Panc1 (cell line): Measurements from ENCODE around the gene XRCC4. TPM values are rescaled to one million over a fixed set of nuclear protein-coding genes. Genes with fewer than 3 reads are reported as not detected.

Experiments used
- ATAC-seq: fragments of 200-7000 bp; cut with Tn5 transposase; 2 replicates; pipeline ENCODE4 v1.9.1; 2020; ENCODE audit warnings: mild to moderate bottlenecking, moderate library complexity
- BruUV-seq: library from RNA; stranded (reverse); fragments of 400-500 nt; replicated peaks from 2 replicates; lab custom pipeline; 2021; lab: Mats Ljungman, UMichigan
- CTCF ChIA-PET: fragments of 300-600 bp; sonication (Branson Sonifier 250); formaldehyde crosslinking; loops from one replicate; lab custom pipeline; 2022; ENCODE audit warnings: antibody characterized with exemption; lab: Charles Lee
- POLR2A ChIA-PET: fragments of 300-600 bp; sonication (Branson Sonifier 250); formaldehyde crosslinking; loops from one replicate; lab custom pipeline; 2022; ENCODE audit warnings: antibody characterized with exemption; lab: Charles Lee
- DNase-seq: peaks from one replicate; pipeline ENCODE4 v3.0.0-alpha.2; 2010; ENCODE audit warnings: low read depth, low spot score
- H3K27ac ChIP-seq: 2 replicates; pipeline ENCODE4 v1.5.1; 2011; ENCODE audit warnings: mild to moderate bottlenecking, low read length, inconsistent platforms
- H3K27me3 ChIP-seq: fragments of 200-500 bp; sonication (Bioruptor generic); 2 replicates; pipeline ENCODE4 v1.6.0; 2014; ENCODE audit warnings: low read length, inconsistent platforms; ENCODE audit not compliant: control insufficient read depth, insufficient read depth
- H3K36me3 ChIP-seq: fragments of 200-500 bp; sonication (Bioruptor generic); 2 replicates; pipeline ENCODE4 v1.5.1; 2014; ENCODE audit warnings: inconsistent platforms, mild to moderate bottlenecking, low read length, moderate library complexity; ENCODE audit not compliant: control insufficient read depth, insufficient read depth
- H3K4me1 ChIP-seq: 2 replicates; pipeline ENCODE4 v1.5.1; 2011; ENCODE audit warnings: inconsistent platforms, mild to moderate bottlenecking, low read length, moderate library complexity; ENCODE audit not compliant: control insufficient read depth, insufficient read depth
- H3K4me3 ChIP-seq, 2 experiments: 2 replicates each; pipeline ENCODE4 v1.5.1; 2011 to 2012; ENCODE audit warnings: low read depth in 2 of 2, low read length in 2 of 2, mild to moderate bottlenecking in 2 of 2, inconsistent platforms in 1 of 2, moderate library complexity in 1 of 2
- H3K9me3 ChIP-seq: fragments of 200-500 bp; sonication (Bioruptor generic); 2 replicates; pipeline ENCODE4 v1.5.1; 2014; ENCODE audit warnings: low read depth, mild to moderate bottlenecking, inconsistent platforms, low read length, moderate library complexity; ENCODE audit not compliant: control insufficient read depth, insufficient read depth
- POLR2AphosphoS5 ChIP-seq: IDR thresholded peaks from 2 replicates; pipeline ENCODE4 v1.6.1; 2012; ENCODE audit warnings: mild to moderate bottlenecking, low read depth, low read length, moderate library complexity
- SIN3A ChIP-seq: IDR thresholded peaks from 2 replicates; pipeline ENCODE4 v1.6.1; 2012; ENCODE audit warnings: low read depth, mild to moderate bottlenecking, low read length, moderate library complexity, borderline replicate concordance; ENCODE audit not compliant: insufficient read depth
- TCF7L2 ChIP-seq: IDR thresholded peaks from 2 replicates; pipeline ENCODE4 v1.6.1; 2011; ENCODE audit warnings: mild to moderate bottlenecking, low read depth, low read length, inconsistent platforms
- in situ Hi-C: cut with HindIII; loops from 2 replicates; pipeline ENCODE4 v1.10.0; 2016; ENCODE audit warnings: low sequenced_read_pairs, low pct_unique_long_range_greater_than_20kb
- intact Hi-C: fragments of 100-400 bp; cut with micrococcal nuclease; formaldehyde crosslinking; loops from one replicate; pipeline ENCODE4 v1.10.0; 2022; ENCODE audit not compliant: unreplicated experiment
- total RNA-seq: library from RNA; stranded (reverse); gene quantifications from one replicate; pipeline ENCODE4 v1.2.1, GENCODE V29; 2021; ENCODE audit not compliant: unreplicated experiment
- TF ChIP-seq, protein P1 (sequence below): fragments of 450-650 bp; IDR thresholded peaks from 2 replicates; pipeline ENCODE4 v1.5.1; 2017; ENCODE audit warnings: mild to moderate bottlenecking
- TF ChIP-seq, protein P2 (sequence below), 2 experiments: IDR thresholded peaks; 2 replicates each; pipeline ENCODE4 v1.6.1; 2011 to 2012; ENCODE audit warnings: low read depth in 2 of 2, control low read depth in 1 of 2, low read length in 1 of 2, mild to moderate bottlenecking in 1 of 2, moderate library complexity in 1 of 2; ENCODE audit not compliant: insufficient read depth in 1 of 2

Gene XRCC4
- total RNA-seq, 1 experiment from 2014 or later, result 12.5 TPM

DNA sequence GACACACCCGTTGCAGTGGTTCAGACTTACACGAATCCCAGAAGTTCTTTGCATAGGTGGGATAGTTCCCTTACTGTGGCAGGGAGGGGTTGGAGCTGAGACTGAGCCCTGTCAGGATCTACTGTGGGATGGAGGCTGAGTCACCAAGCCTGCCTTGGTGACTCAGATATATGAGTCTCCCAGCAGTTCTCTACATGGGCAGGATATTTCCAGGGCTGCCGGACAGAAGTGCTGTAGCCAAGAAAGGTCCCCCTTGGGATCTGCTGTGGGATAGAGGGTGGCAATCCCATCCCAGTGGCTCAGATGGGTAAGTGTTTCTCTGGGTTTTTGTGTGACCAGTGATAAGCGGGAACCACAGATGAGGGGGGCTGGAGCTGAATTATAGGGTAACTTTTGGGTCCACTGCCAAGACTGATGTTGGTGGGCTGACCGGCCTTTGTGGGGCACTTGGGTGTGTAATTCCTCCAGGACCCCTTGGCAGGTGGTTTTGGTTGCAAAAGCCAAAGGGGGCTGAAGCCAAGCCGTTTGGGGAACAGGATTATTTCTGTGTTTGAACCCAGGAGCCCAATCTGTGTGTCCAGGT lies 18.7 kb downstream of the XRCC4 start:
- no peaks in the 10 kb centered on the region for H3K36me3 ChIP-seq
- ChIA-PET POLR2A (no interaction called here), CTCF (no interaction called here)
- DNase-seq (peak; percentile 62), ATAC-seq (peak; percentile 100)
- no peak overlapping the region for H3K4me3 ChIP-seq
- in situ Hi-C loops (no loop called here), intact Hi-C loops (no loop called here)
- H3K4me1 ChIP-seq, result 0 out of 2 replicates have a peak, but pooled peaks cover 8% of the 10 kb centered on the region
- peak overlapping the region; percentile 9; the same call in 1 of the 2 replicates for H3K27ac ChIP-seq
- no peaks in the 10 kb centered on the region for H3K27me3 ChIP-seq
- BruUV-seq, result no TSS peak
- peaks cover 15% of the 10 kb centered on the region; the same call in 1 of the 2 replicates for H3K9me3 ChIP-seq
- TF ChIP-seq, protein P1, sequence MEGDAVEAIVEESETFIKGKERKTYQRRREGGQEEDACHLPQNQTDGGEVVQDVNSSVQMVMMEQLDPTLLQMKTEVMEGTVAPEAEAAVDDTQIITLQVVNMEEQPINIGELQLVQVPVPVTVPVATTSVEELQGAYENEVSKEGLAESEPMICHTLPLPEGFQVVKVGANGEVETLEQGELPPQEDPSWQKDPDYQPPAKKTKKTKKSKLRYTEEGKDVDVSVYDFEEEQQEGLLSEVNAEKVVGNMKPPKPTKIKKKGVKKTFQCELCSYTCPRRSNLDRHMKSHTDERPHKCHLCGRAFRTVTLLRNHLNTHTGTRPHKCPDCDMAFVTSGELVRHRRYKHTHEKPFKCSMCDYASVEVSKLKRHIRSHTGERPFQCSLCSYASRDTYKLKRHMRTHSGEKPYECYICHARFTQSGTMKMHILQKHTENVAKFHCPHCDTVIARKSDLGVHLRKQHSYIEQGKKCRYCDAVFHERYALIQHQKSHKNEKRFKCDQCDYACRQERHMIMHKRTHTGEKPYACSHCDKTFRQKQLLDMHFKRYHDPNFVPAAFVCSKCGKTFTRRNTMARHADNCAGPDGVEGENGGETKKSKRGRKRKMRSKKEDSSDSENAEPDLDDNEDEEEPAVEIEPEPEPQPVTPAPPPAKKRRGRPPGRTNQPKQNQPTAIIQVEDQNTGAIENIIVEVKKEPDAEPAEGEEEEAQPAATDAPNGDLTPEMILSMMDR, result no peak
- TF ChIP-seq, protein P2, sequence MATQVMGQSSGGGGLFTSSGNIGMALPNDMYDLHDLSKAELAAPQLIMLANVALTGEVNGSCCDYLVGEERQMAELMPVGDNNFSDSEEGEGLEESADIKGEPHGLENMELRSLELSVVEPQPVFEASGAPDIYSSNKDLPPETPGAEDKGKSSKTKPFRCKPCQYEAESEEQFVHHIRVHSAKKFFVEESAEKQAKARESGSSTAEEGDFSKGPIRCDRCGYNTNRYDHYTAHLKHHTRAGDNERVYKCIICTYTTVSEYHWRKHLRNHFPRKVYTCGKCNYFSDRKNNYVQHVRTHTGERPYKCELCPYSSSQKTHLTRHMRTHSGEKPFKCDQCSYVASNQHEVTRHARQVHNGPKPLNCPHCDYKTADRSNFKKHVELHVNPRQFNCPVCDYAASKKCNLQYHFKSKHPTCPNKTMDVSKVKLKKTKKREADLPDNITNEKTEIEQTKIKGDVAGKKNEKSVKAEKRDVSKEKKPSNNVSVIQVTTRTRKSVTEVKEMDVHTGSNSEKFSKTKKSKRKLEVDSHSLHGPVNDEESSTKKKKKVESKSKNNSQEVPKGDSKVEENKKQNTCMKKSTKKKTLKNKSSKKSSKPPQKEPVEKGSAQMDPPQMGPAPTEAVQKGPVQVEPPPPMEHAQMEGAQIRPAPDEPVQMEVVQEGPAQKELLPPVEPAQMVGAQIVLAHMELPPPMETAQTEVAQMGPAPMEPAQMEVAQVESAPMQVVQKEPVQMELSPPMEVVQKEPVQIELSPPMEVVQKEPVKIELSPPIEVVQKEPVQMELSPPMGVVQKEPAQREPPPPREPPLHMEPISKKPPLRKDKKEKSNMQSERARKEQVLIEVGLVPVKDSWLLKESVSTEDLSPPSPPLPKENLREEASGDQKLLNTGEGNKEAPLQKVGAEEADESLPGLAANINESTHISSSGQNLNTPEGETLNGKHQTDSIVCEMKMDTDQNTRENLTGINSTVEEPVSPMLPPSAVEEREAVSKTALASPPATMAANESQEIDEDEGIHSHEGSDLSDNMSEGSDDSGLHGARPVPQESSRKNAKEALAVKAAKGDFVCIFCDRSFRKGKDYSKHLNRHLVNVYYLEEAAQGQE (IDR thresholded peaks at IDR 0.05; ENCODE audit: insufficient read depth in 1 of 2, low read depth in 2 of 2, low read length in 1 of 2), result no peak
- TF ChIP-seq TCF7L2 (no peak), SIN3A (no peak), POLR2AphosphoS5 (no peak)

DNA sequence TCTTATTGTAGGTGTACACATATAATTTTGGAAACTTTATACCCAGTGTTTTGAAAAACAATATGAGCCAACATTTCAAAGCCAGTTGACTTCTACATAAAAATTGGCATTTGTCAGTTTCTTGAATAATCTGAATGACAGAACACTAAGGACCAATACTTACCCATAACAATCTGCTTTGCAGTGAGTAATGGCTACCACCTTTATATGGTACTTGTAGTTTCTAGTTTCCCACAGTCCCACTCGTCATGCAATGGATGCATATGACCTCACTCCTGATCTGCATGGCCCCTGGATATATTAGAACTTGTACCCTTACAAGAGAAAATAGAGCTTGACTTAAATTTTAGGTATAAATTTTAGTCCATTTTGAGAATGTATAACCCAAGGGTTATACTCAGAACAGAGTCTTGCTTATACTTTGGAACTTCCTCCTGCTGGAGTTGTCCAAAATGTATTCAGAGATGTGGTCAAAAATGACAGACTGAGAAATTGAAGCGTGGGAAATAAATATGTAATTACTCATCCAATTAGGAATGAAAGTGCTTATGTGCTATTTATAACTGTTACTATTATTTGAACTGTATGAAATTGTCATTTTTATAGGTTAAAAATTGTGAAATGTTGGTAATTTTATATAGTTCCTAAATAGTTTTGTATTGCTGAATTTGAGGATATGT lies 19.5 kb downstream of the XRCC4 start:
- DNase-seq (no peak), ATAC-seq (no peak)
- BruUV-seq, result no TSS peak
- TF ChIP-seq, protein P2 (IDR thresholded peaks at IDR 0.05; ENCODE audit: insufficient read depth in 1 of 2, low read depth in 2 of 2, low read length in 1 of 2), result no peak
- TF ChIP-seq, protein P1, result no peak
- TF ChIP-seq SIN3A (no peak), POLR2AphosphoS5 (no peak), TCF7L2 (no peak)
- H3K36me3 ChIP-seq, result no peaks in the 10 kb centered on the region
- POLR2A ChIA-PET, result no interaction called here
- no peak overlapping the region for H3K4me3 ChIP-seq
- CTCF ChIA-PET, result no interaction called here
- H3K9me3 ChIP-seq, result peaks cover 15% of the 10 kb centered on the region; the same call in 1 of the 2 replicates
- no peaks in the 10 kb centered on the region for H3K27me3 ChIP-seq
- intact Hi-C loops (no loop called here), in situ Hi-C loops (no loop called here)
- 0 out of 2 replicates have a peak, but pooled peaks cover 8% of the 10 kb centered on the region for H3K4me1 ChIP-seq
- no peak overlapping the region for H3K27ac ChIP-seq
